ENCODE data around the gene CYP11A1.

DNA sequence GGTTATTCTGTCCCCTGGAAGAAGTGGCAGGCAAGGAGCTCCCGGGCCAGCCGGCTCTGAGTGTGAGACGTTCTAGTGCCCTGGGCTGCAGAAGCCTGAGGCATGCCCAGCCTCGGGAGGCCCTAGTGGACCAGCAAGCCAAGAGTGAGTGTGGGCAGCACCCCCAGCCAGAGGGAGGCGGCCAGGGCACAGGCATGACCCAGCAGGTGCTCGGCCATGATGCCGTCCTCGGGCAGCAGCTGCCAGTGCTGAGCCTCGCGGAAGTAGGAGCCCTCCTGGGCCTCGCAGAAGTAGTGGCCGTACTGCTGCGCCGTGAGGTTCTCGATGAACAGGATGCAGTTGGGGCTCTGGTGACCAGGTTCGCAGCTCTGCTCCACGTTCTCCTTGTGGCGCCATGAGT is 43.1 kb upstream of the CYP11A1 start:
- TF ChIP-seq, protein P1, sequence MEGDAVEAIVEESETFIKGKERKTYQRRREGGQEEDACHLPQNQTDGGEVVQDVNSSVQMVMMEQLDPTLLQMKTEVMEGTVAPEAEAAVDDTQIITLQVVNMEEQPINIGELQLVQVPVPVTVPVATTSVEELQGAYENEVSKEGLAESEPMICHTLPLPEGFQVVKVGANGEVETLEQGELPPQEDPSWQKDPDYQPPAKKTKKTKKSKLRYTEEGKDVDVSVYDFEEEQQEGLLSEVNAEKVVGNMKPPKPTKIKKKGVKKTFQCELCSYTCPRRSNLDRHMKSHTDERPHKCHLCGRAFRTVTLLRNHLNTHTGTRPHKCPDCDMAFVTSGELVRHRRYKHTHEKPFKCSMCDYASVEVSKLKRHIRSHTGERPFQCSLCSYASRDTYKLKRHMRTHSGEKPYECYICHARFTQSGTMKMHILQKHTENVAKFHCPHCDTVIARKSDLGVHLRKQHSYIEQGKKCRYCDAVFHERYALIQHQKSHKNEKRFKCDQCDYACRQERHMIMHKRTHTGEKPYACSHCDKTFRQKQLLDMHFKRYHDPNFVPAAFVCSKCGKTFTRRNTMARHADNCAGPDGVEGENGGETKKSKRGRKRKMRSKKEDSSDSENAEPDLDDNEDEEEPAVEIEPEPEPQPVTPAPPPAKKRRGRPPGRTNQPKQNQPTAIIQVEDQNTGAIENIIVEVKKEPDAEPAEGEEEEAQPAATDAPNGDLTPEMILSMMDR (IDR thresholded peaks at IDR 0.05; ENCODE audit: low read length): no peak
- TF ChIP-seq EZH2phosphoT487 (IDR thresholded peaks at IDR 0.05; ENCODE audit: low read length) (no peak), EZH2 (optimal IDR thresholded peaks at IDR 0.05; ENCODE audit: low read depth, low read length) (no peak)

Measured in MM.1S (cell line).